NCI-H1092 (cell line): ENCODE data around the gene FFAR4.

ENCODE experiments used
- DNase-seq: peaks from one replicate; lab custom pipeline; 2025; lab: John Stamatoyannopoulos, UW

Gene FFAR4

DNA sequence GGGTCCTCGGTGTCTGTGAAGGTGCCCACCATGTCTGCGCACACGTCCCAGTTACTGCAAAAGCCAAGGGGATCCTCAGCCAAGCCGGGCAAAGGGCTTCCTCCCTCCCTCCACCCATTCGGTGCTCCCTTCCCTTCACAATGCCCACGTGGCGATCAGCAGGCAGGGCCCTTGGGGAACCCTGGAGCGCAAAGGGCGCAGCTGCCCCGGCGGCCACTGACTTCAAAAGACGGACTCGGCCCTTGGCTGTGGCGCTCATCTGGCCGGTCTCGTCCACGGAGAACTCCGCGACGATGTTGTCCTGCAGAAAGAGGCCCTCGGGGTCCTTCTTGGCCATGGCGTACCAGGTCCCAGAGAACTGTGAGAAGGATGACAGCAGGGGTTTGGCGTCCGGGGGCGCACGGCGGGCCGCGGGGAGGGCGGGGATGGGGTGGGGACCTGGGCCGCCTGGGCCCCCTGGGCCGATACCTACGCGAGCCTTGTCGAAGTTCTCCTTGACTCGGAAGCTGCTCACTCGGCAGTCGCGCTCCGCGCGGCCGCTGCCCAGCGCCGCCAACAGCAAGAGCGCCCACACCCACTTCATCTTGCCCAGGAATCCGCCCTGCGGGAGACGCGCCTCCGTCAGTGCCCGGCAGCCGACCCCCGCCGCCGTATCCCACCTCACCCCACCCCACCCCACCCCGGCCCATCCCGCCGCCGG lies 34.1 kb downstream of the FFAR4 start:
- DNase-seq, result no peak

DNA sequence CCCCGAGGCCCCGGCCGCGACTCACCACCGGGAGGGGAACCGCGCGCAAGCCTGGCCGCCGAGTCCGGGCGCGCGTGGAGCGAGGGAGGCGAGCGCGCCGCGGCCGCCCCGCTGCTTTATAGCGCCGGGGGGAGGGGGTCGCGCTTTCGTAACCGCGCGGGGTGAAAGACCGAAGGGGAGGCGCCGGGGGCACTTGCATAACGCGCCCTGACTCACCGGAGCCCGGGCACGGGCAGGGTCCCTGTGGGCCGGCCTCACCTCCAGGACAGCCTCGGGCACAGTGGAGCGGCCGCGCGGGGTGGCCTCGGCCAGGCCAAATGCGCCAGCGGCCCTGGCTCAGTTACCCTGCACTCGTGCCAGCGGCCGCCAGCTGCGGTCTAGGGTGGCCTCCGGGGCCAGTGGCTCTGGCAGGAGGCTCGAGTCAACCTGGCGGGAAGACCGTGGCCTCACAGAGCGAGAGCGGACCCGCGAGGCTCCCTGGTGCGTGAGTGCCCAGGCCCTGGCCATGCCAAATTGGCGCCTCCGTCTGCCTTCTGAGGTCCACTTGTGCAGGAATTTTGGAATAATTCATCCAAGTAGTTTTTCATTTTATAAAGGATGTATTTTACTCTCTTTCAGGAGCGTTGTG lies 34.8 kb downstream of the FFAR4 start, which contains the start of gene RBP4:
Gene RBP4, minus strand, starts transcription at position 90 of the 628 bp plus-strand sequence. CDS start 207 bp downstream, outside the sequence.
- no peak for DNase-seq

DNA sequence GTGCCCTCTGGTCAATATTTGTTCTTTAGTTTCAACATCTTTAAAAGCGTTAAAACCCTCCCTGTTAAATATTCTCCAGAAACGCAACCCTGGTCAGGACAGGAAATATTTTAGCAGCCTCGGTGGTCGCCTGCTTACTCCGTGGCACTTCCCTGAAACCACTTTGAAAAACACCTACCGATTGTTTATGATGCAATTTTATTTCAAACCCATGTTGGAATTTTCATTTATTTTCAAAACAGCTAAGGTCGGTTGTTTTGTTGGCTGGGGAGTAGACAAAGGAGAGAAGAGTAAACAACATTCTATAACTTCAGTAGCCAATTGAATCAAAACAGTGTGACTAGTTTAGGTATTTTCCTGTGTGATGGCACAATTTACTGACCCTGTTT lies 35.3 kb downstream of the FFAR4 start:
- DNase-seq, result no peak

DNA sequence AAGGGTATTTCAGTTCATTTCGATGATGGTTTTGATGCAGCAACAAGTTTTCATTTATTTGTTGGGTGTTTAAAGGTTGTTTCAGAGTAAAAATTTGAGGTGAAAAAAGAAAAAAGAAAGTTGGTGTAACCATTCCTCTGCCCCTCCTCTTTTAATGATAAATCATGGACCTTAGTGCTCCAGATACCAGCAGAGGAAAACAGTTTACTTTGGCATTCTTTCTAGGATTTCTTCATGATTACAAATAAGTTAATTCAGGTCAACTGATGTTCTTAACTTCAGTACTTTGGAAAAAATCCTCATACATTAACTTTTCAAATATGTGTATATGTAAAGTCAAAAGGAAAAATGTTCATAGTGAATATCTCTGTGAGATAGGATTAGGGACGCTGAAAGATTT lies 36.6 kb downstream of the FFAR4 start:
- DNase-seq, result no peak

DNA sequence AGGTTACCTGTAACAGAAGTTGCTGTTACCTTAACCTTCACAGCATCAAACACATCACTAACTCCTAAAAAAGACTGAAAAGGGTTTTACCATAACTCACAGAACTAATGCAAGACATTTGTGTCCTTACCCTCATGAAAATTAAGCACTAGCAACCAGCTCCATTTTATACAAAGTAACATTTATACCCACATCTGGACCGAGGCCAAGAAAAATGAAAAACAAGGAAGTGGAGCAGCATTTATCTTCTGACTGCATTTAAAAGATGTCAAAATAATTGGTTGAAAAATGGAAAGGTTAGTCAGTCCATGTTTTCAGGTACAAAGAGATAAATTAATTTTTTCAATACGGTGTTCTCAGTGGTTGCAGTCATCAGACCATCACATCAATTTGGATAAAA lies 37.7 kb downstream of the FFAR4 start:
- no peak for DNase-seq

DNA sequence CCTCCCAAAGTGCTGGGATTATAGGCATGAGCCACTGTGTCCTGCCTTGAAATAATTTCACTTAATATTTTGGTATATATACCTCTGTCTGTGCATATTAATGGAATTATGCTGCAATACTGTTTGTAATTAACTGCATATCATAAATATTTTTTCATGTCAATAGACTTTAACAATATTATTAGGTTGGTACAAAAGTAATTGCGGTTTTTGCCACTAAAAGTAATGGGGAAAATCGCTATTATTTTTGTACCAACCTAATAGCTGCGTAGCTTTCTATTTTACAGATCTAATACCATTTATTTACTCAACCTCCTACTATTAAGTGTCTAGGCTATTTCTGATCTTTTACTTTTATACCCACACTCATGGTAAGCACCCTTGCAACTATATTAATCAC lies 42.0 kb downstream of the FFAR4 start:
- DNase-seq, result no peak

DNA sequence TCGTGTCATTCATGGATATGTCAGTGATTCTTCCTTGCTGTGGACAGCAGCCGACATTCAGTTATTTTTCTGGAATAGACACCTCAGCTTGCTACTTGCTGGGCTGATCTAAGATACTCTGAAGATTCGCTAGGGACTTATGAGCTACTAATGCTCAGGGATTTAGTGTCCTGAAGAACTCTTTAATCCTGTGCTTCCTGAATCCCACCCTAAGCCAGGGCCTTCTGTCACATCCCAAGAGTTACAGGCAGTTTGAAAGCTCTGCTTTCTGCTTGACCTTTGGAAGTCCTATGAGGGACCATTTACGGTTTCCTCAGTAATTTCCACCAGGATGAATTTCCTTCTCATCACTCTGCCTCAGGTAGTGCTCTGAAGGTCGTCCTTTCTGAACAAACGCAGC lies 45.8 kb downstream of the FFAR4 start, which contains the start of gene PDE6C:
Gene PDE6C, plus strand, starts transcription at position 227 of the 400 bp plus-strand sequence. CDS start 189 bp downstream, outside the sequence.
- no peak for DNase-seq

DNA sequence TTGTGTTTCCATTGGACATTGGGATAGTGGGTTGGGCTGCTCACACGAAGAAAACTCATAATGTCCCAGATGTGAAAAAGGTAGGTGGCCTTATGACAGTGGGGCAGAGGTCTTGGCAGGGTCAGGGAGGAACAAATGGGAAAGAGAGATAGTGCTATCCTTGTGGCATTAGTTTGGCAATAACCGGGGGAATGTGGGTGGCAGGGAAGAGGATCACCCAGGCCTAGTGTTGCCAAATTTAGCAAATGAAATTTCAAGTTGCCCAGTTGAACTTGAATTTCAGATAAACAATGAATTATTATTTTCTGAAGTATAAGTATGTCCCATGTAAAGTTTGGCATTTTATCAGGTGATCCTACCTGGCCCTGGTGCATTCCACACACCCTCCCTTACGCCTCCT lies 46.7 kb downstream of the FFAR4 start:
- DNase-seq, result no peak

DNA sequence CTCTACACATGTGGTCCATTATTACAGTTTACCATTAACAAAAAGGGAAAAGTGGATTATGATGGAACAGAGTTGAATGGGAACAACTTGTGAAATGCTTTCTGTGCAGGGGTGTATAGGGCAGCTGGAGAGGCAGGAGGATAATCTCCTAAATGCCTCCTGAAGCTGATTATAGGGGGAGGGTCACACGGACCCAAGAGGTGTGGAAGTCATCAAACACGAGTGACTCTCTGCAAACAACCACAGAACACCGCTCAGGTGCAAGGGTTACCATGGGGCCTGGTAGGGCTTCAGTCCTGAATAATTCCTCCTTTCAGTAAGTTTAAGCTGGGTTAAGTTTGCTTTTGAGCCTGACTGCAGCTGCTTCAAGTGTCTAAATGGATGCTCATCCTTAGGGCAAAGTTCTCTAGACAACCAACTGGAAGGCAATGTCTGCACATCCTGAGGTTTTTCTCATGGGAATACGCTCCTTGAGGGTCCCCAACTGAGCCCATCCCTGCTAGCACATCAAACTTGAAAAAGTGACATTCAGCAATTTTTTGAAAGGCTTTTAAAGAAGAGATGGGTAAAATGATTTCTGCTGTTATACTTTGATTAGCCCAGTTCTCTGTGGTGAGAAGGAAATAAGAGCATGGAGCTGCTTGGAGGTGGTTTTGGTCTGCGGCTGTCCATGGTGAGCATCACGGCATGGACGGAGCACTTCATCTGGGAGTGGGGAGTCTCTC lies 47.8 kb downstream of the FFAR4 start:
- no peak for DNase-seq

DNA sequence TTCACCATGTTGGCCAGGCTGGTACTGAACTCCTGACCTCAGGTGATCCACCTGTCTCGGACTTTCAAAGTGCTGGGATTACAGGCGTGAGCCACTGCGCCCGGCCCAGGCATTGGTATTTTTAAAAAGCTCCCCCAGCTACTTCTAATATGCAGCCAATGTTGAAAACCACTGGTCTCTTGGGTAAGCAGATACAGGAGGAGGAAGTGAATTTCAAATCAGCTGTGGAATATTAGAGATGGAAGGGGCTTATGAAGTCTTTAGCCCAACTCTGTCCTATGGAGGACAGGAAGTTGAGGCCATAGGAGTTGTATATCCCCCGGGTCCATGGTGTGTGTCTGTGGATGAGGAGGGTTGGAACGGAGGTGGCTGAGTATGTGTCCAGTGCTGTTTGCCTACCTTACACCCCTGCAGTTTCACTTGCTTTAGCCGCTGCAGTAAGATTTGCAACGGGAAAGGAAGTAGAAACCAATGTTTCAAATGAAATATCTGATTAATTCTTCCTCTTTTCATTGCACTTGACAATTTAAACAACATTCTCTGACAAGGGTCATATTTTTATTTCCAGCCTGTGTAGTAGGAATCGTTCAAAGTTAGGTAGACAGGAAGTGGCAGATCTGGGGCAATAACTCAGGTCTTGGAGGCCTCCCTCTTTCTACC lies 49.2 kb downstream of the FFAR4 start:
- DNase-seq, result no peak

DNA sequence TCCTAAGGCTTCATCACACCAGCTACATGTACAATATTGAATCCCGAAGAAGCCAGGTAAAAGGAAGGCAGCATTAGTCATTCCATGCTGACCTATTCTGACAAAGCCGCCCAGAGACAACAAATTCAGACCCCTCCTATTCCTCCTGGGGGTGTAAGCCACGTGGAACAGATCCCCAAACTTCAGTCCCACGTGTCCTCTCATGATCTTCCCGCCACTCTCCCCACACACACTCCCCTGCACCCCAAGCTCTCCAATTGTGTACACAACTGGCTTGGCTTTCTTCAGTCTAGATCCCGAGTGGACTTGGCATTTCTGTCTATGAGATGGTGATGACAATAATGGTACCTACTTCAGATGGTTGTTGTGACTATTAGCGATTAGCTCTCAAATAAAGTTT lies 54.5 kb downstream of the FFAR4 start:
- DNase-seq, result no peak

DNA sequence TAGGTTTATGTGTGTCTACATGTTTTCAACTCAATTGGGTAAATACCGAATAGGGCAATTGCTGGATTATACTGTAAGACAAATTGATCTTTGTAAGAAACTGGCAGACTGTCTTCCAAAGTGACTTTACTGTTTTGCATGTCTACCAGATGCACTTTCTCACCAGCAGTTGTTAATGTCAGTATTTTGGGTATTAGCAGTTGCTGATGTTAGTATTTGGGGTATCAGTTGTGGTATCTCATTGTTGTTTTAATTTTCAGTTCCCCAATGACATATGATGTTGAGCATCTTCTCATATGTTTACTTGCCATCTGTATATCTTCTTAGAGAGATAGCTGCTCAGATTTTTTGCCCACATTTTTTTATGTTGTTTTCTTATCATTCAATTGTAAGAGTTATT lies 56.5 kb downstream of the FFAR4 start:
- DNase-seq, result no peak

DNA sequence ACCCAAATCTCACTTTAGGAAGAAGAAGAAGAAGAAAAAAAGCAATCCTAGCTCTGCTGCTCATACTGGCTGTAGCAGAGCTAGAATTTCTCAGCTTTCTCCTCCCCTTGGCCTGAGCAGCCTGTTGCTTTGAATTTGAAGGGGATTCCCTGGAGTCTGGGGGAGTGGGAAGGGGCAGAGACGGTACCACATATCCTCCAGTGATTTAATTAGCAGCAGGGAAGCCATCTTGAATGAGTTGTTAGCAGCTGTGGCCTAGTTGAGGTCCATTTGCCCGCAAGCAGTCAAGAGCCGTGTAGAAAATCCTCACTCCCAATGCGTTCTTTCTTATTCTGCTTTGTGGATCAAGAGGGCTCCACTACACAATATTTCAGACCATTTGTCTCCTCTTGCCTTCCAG lies 62.4 kb downstream of the FFAR4 start:
- no peak for DNase-seq

DNA sequence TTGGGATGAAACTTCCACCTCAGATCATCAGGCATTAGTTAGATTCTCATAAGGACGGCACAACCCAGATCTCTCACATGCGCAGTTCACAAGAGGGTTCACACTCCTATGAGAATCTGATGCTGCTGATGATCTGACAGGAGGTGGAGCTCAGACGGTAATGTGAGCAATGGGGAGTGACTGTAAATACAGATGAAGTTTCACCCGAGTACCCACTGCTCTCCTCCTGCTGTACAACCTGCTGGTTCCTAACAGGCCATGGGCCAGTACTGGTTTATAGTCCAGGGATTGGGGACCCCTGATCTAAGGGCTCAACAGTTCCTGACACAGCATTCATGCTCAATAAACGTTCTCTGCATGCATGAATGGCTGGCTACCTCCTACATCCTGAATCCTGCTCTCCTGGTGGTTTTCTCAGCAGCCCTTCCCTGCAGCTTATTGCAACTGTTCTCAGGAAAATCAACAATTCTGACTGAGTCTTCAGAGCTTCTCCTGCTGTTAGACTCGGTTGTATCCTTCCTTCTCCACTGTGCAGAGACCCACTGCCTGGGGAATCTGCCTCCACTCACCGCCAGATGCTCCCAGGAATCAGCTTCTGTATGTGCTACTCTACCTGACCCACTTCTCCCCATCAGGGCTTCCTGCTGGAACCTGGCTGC lies 63.3 kb downstream of the FFAR4 start:
- no peak for DNase-seq

DNA sequence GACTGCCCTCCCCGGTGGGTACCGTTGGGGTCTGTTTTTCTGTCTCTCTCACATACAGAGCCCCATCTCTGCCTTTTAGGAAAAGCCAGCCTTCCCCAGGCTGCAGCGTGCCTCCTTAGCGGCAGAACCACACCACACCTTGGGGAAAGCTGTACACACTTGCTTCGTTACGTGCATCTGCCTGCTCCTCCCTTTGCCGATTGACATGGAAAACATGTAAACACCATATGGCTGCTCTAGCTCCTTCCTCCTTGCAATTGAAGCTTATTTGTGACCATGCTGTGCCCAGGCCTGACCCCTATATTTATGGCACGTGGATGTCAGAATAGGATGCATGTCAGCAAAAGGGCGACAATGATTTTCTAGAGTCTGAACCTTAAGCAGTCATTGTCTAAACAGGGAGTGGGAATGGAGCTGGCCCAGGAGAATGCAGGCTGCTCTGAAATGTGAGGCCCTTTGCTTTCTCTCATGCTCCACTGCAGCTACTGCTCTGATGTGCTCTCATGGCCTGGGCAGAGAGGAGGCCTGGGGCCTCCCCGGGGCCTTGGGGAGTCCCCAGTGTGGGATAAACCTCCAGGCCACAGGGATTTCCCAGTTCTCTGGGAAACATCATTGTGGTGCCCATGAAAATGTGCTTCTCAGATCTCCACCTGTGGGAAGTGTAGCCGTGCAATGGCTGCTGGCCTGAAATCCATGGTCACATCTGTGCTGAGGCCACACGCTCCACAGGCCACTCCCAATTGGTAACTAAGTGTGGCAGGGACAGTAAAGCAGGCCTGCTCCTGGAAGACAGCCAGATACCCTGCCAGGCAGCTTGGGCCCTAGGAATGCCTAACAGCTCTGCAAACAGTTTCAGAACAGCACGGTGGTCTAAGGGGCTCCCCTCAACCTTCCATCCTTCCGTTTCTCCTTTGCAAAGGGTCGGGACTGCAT lies 64.4 kb downstream of the FFAR4 start:
- no peak for DNase-seq
